PC-3 (cell line): ENCODE results near the gene LUC7L2.

ENCODE experiments used
- EZH2 ChIP-seq: fragments of 300-600 bp; sonication (generic); IDR thresholded peaks from one replicate; pipeline ENCODE4 v1.6.1; 2017; ENCODE audit warnings: antibody characterized with exemption, mild to moderate bottlenecking, low read length; ENCODE audit not compliant: unreplicated experiment
- EZH2phosphoT487 ChIP-seq: fragments of 300-600 bp; sonication (generic); IDR thresholded peaks from 2 replicates; pipeline ENCODE4 v1.6.1; 2018; ENCODE audit warnings: mild to moderate bottlenecking, antibody characterized with exemption, low read length, borderline replicate concordance
- TF ChIP-seq, protein P1 (sequence below): fragments of 300-600 bp; sonication (generic); conservative IDR thresholded peaks from 2 replicates; pipeline ENCODE4 v1.5.1; 2017; ENCODE audit warnings: antibody characterized with exemption, low read depth, mild to moderate bottlenecking, low read length

DNA sequence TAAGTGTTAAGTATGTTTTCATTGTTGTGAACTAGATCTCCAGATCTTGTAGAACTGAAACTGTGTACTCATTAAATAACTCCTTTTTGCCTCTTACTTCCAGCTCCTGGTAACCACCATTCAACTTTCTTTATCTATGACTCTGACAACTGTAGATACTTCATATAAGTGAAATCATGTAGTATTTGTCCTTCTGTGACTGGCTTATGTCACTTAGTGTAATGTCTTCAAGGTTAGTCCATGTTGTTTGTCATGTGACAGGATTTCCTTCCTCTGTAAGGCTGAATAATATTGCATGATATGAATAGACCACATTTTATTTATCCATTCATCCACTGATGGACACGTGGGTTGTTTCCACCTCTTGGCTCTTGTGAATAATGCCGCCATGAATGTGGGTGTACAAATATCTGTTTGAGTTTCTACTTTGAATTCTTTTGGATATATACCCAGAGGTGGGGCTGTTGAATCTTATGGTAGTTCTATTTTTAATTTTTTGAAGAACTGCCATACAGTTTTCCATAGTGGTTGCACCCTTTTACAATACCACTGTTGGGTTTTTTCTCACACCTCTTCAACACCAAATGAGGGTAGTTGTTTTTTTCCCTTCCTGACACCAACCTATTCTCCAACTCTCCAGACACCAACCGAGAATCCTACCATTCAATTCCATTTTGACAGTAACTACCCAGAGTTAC lies 29.2 kb upstream of the LUC7L2 start:
- TF ChIP-seq EZH2 = no peak
- TF ChIP-seq, protein P1, sequence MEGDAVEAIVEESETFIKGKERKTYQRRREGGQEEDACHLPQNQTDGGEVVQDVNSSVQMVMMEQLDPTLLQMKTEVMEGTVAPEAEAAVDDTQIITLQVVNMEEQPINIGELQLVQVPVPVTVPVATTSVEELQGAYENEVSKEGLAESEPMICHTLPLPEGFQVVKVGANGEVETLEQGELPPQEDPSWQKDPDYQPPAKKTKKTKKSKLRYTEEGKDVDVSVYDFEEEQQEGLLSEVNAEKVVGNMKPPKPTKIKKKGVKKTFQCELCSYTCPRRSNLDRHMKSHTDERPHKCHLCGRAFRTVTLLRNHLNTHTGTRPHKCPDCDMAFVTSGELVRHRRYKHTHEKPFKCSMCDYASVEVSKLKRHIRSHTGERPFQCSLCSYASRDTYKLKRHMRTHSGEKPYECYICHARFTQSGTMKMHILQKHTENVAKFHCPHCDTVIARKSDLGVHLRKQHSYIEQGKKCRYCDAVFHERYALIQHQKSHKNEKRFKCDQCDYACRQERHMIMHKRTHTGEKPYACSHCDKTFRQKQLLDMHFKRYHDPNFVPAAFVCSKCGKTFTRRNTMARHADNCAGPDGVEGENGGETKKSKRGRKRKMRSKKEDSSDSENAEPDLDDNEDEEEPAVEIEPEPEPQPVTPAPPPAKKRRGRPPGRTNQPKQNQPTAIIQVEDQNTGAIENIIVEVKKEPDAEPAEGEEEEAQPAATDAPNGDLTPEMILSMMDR = no peak
- no peak for TF ChIP-seq EZH2phosphoT487
